Fibroblast of lung (primary cell): ENCODE data around the gene RASGEF1C. TPM values are rescaled to one million over a fixed set of nuclear protein-coding genes. Genes with fewer than 3 reads are reported as not detected.

ENCODE experiments used
- DNase-seq, 2 donors: peaks; one replicate each; pipeline versions ENCODE4 v3.0.0 to v3.0.0-alpha.2; 2010; ENCODE audit warnings: low read depth in 2 of 2
- H2AFZ ChIP-seq: 2 replicates; pipeline ENCODE4 v1.5.1; 2012; ENCODE audit warnings: low read length, control low read depth, inconsistent platforms
- H3K27ac ChIP-seq: 2 replicates; pipeline ENCODE4 v1.5.1; 2011; ENCODE audit warnings: low read length, control low read depth; ENCODE audit not compliant: insufficient read depth
- H3K27me3 ChIP-seq: 2 replicates; pipeline ENCODE4 v1.5.1; 2011; ENCODE audit warnings: mild to moderate bottlenecking, low read length; ENCODE audit not compliant: control insufficient read depth, insufficient read depth
- H3K36me3 ChIP-seq: 2 replicates; pipeline ENCODE4 v1.5.1; 2011; ENCODE audit warnings: low read length; ENCODE audit not compliant: control insufficient read depth, insufficient read depth
- H3K4me1 ChIP-seq: 2 replicates; pipeline ENCODE4 v1.5.1; 2011; ENCODE audit warnings: low read length; ENCODE audit not compliant: control insufficient read depth, insufficient read depth; ENCODE audit errors: extremely low read depth
- H3K4me2 ChIP-seq: 2 replicates; pipeline ENCODE4 v1.5.1; 2011; ENCODE audit warnings: low read length, control low read depth; ENCODE audit not compliant: insufficient read depth; ENCODE audit errors: extremely low read depth
- H3K4me3 ChIP-seq, 4 experiments: fragments of 200-600 bp in 1 of 4; sonication (generic) in 1 of 4; replicated peaks in 1 of 4; 2 replicates each; pipeline ENCODE4 v1.5.1; 2011 to 2016; ENCODE audit warnings: low read length in 4 of 4, low read depth in 3 of 4, mild to moderate bottlenecking in 3 of 4, control low read depth in 2 of 4, inconsistent platforms in 1 of 4, mixed read lengths in 1 of 4; ENCODE audit not compliant: insufficient read depth in 1 of 4; ENCODE audit errors: control extremely low read depth in 1 of 4
- H3K79me2 ChIP-seq: 2 replicates; pipeline ENCODE4 v1.5.1; 2012; ENCODE audit warnings: mild to moderate bottlenecking, low read length, inconsistent platforms; ENCODE audit not compliant: control insufficient read depth, insufficient read depth
- H3K9ac ChIP-seq: 2 replicates; pipeline ENCODE4 v1.5.1; 2011; ENCODE audit warnings: mild to moderate bottlenecking, low read length, control low read depth; ENCODE audit not compliant: insufficient read depth
- H3K9me3 ChIP-seq: 2 replicates; pipeline ENCODE4 v1.5.1; 2012; ENCODE audit warnings: low read depth, low read length; ENCODE audit not compliant: control insufficient read depth, insufficient read depth
- H4K20me1 ChIP-seq: 2 replicates; pipeline ENCODE4 v1.5.1; 2011; ENCODE audit warnings: low read length; ENCODE audit not compliant: control insufficient read depth, insufficient read depth; ENCODE audit errors: extremely low read depth
- EZH2 ChIP-seq: IDR thresholded peaks from 2 replicates; pipeline ENCODE4 v1.5.1; 2012; ENCODE audit warnings: low read length, control low read depth, mild to moderate bottlenecking; ENCODE audit errors: missing control alignments
- polyA plus RNA-seq, 2 donors: library from polyadenylated mRNA; depleted of rRNA in 1 of 2; stranded (reverse) in 1 of 2; unstranded in 1 of 2; fragments of >200 nt; gene quantifications; 2 replicates each; pipeline ENCODE4 v1.2.1, GENCODE V29; 2011 to 2012; ENCODE audit warnings: missing spikeins in 1 of 2
- total RNA-seq: library from RNA; depleted of rRNA; stranded (reverse); fragments of >200 nt; gene quantifications from 2 replicates; pipeline ENCODE4 v1.2.1, GENCODE V29; 2014
- TF ChIP-seq, protein P1 (sequence below), 2 donors: IDR thresholded peaks in 1 of 2; conservative IDR thresholded peaks in 1 of 2; 1 replicate in 1 of 2; 2 replicates in 1 of 2; pipeline ENCODE4 v1.5.1; 2011 to 2012; ENCODE audit warnings: low read length in 2 of 2, control low read depth in 1 of 2, inconsistent platforms in 1 of 2, low read depth in 1 of 2, mild to moderate bottlenecking in 1 of 2

RASGEF1C gene
- total and polyA plus RNA-seq, 2 donors (not counting 1 experiment from before 2014, with no cell fraction given): under 0.01 TPM; not detected in 1

DNA sequence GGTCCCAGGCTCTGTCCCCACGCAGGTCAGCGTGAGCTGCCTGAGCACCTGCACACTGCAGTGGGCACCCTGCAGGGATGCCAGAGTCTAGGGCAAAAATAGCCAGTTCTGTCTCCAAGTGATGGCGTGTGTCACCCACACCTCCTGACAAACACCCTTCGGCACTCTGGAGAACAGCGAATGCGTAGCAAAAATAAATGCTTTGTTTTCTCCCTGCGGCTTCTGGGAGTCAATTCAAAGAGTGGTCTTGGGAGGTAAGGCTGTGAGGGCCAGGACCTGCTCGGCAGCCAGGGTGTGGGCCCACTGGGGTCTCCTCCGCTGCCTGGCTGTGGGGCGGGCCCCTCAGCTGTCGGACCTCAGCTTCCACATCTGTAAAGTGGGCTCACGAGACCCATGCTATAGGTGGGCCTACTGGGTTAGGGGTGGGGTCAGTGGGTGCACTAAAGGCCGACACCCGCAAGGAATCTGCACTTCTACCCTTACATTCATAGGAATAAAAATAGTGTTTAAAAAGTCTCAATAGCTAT is 37.4 kb downstream of the RASGEF1C start:
- H3K9ac ChIP-seq: no peak overlapping the region

DNA sequence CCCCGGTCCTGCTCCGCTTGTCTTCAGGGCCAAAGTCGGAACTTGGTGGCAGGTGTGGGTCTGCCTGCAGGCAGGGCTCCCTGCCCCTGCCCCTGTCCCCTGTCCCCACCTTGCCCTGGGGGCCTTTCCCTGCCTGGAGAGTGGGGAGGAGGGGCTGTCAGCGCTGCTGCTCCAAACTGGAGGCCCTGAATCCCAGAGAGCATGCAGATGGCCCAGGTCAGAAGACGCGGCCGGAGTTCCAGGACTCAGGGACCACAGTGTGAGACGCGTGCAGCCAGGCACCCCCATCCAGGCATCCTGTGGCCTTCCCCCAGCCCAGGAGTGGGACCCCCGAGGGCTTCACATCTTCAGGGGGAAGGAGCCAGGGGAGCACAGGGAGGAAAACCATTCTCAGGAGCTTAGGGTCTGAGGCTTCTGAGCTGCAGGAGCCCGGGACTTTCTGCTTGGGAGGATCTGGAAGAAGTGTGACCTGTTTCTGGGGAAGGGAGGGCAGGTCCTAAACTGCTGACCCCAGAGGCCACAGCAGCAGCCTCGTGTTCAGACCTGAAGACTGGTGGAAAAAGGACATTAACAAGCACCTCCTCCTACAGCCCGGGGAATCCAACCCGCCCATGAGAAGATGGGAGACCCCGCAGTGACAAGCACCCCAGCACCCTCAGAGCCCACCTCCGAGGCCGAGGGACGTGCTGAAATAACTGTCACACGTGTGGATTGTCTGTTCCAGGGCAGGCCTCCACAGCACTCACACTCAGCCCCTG is 38.0 kb downstream of the RASGEF1C start:
- H3K9me3 ChIP-seq: no peaks in the 10 kb centered on the region
- no peak overlapping the region for H3K4me3 ChIP-seq
- H3K9ac ChIP-seq: no peak overlapping the region
- DNase-seq: no peak
- no peak overlapping the region for H3K27ac ChIP-seq
- H3K27me3 ChIP-seq: no peaks in the 10 kb centered on the region
- no peaks in the 10 kb centered on the region for H3K36me3 ChIP-seq
- no peaks in the 10 kb centered on the region for H4K20me1 ChIP-seq
- H3K4me2 ChIP-seq: no peak overlapping the region
- H2AFZ ChIP-seq: no peak overlapping the region
- no peaks in the 10 kb centered on the region for H3K79me2 ChIP-seq
- TF ChIP-seq EZH2: no peak
- TF ChIP-seq, protein P1, sequence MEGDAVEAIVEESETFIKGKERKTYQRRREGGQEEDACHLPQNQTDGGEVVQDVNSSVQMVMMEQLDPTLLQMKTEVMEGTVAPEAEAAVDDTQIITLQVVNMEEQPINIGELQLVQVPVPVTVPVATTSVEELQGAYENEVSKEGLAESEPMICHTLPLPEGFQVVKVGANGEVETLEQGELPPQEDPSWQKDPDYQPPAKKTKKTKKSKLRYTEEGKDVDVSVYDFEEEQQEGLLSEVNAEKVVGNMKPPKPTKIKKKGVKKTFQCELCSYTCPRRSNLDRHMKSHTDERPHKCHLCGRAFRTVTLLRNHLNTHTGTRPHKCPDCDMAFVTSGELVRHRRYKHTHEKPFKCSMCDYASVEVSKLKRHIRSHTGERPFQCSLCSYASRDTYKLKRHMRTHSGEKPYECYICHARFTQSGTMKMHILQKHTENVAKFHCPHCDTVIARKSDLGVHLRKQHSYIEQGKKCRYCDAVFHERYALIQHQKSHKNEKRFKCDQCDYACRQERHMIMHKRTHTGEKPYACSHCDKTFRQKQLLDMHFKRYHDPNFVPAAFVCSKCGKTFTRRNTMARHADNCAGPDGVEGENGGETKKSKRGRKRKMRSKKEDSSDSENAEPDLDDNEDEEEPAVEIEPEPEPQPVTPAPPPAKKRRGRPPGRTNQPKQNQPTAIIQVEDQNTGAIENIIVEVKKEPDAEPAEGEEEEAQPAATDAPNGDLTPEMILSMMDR (conservative IDR thresholded peaks at IDR 0.05 in 1 of 2, IDR thresholded peaks at IDR 0.05 in 1 of 2; ENCODE audit: low read depth in 1 of 2, low read length in 2 of 2): no peak
- H3K4me1 ChIP-seq: no peaks in the 10 kb centered on the region

More for the DNA sequence above, 37.4 kb downstream of the RASGEF1C start:
- no peak for TF ChIP-seq EZH2
- TF ChIP-seq, protein P1 (conservative IDR thresholded peaks at IDR 0.05 in 1 of 2, IDR thresholded peaks at IDR 0.05 in 1 of 2; ENCODE audit: low read depth in 1 of 2, low read length in 2 of 2): no peak
- Histone ChIP-seq H3K9me3 (no peaks in the 10 kb centered on the region), H3K36me3 (no peaks in the 10 kb centered on the region), H3K4me3 (no peak overlapping the region), H4K20me1 (no peaks in the 10 kb centered on the region), H2AFZ (no peak overlapping the region), H3K27me3 (no peaks in the 10 kb centered on the region), H3K4me2 (no peak overlapping the region), H3K79me2 (no peaks in the 10 kb centered on the region), H3K4me1 (no peaks in the 10 kb centered on the region), H3K27ac (no peak overlapping the region)
- no peak for DNase-seq

DNA sequence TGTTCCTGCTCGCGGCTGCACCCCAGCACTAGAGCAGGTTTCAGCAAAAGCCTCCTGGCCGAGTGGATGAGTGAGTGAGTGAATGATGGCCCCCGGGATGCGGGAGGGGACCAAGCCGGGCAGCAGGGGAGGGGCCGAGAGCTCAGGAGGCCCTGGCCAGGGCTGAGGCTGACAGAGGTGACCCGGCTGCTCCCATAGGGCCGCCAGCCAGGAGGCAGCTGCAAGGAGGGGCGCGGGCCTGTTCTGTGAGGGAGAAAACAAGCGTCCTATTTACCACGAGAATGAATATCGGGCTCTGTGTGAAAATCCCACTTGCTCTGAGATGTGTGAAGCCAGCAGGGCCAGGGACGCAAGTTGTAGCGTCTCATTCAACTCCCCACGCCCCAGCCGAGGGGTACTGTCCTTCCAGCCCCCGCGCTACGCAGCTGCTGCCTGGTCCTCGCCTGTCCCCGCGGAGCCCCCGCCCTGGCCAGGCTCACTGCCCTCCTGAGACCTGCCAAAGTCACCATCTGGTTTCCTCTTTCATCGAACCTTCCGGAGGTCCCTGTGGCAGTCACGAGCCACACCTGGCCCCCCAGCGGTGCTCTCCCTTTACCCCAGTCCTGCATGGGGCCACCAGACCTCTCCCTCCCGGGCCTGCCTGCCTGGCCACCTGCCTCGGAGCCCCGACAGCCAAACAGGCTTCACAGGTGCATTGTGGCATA is 38.8 kb downstream of the RASGEF1C start:
- Histone ChIP-seq H3K27me3 (no peaks in the 10 kb centered on the region), H3K79me2 (no peaks in the 10 kb centered on the region), H4K20me1 (no peaks in the 10 kb centered on the region), H3K9ac (no peak overlapping the region), H2AFZ (no peak overlapping the region), H3K27ac (no peak overlapping the region), H3K9me3 (no peaks in the 10 kb centered on the region), H3K4me1 (no peaks in the 10 kb centered on the region), H3K4me2 (no peak overlapping the region), H3K4me3 (no peak overlapping the region), H3K36me3 (no peaks in the 10 kb centered on the region)
- DNase-seq: peak in 1 of 2 donors; percentile 20
- TF ChIP-seq EZH2: no peak
- TF ChIP-seq, protein P1 (conservative IDR thresholded peaks at IDR 0.05 in 1 of 2, IDR thresholded peaks at IDR 0.05 in 1 of 2; ENCODE audit: low read depth in 1 of 2, low read length in 2 of 2): no peak
